ENCODE results near the gene ITGA11. TPM values are rescaled to one million over a fixed set of nuclear protein-coding genes. Genes with fewer than 3 reads are reported as not detected.

The ITGA11 gene
- total and polyA plus RNA-seq, 2 experiments from 2014 or later, result 0.03 to 0.40 TPM

- TF ChIP-seq REST (IDR thresholded peaks at IDR 0.05; ENCODE audit: unreplicated experiment) (no peak), ZNF331 (CRISPR knock-in tag; IDR thresholded peaks at IDR 0.05; ENCODE audit: low read depth) (no peak), EZH2phosphoT487 (IDR thresholded peaks at IDR 0.05; ENCODE audit: unreplicated experiment) (no peak), JUNB (IDR thresholded peaks at IDR 0.05; ENCODE audit: unreplicated experiment) (no peak), POLR2AphosphoS5 (IDR thresholded peaks at IDR 0.05; ENCODE audit: low read depth) (no peak), CREB1 (CRISPR knock-in tag; IDR thresholded peaks at IDR 0.05; ENCODE audit: low read depth) (no peak)
These were observed 34.0 kb upstream of the ITGA11 start (continued) for GRCh38 chr15:68465861-68466560.

GRCh38 chr15:68464448-68465090, 32.6 kb upstream of the ITGA11 start:
- no peaks in the 10 kb centered on the region for H4K20me1 ChIP-seq (replicated peaks; ENCODE audit: insufficient read depth)
- no peaks in the 10 kb centered on the region for H3F3A ChIP-seq (replicated peaks; ENCODE audit: low read depth)
- Mint-ChIP-seq H3K4me3 (no peak overlapping the region), H3K27me3 (ENCODE audit: insufficient read depth, low read depth, poor library complexity) (peaks cover 10% of the 10 kb centered on the region), H3K36me3 (ENCODE audit: low read depth) (no peaks in the 10 kb centered on the region), H3K27ac (no peak overlapping the region), H3K4me1 (peaks cover 3% of the 10 kb centered on the region; the same call in 1 of the 3 replicates), H3K9me3 (no peaks in the 10 kb centered on the region)
- H2AFZ ChIP-seq, result no peak overlapping the region
- H3K27me3 ChIP-seq (ENCODE audit: insufficient read depth), result no peaks in the 10 kb centered on the region
- H3K79me2 ChIP-seq (replicated peaks; ENCODE audit: insufficient read depth), result no peaks in the 10 kb centered on the region
- no peak overlapping the region for H3K27ac ChIP-seq (ENCODE audit: low read depth)
- no peak overlapping the region for H3K4me2 ChIP-seq
- no peaks in the 10 kb centered on the region for H3K36me3 ChIP-seq (ENCODE audit: insufficient read depth)
- no peak overlapping the region for H3K4me3 ChIP-seq
- no peaks in the 10 kb centered on the region for H3K4me1 ChIP-seq (ENCODE audit: insufficient read depth)
- peaks cover 6% of the 10 kb centered on the region; the same call in 1 of the 2 replicates for H3K9me2 ChIP-seq (ENCODE audit: insufficient read depth)
- no peak for DNase-seq (ENCODE audit: low spot score)
- no peak for ATAC-seq
- TF ChIP-seq NANOG (IDR thresholded peaks at IDR 0.05; ENCODE audit: borderline replicate concordance), result no peak
- TF ChIP-seq ZNF114 (CRISPR knock-in tag; IDR thresholded peaks at IDR 0.05), result no peak
- no peak for TF ChIP-seq REST (IDR thresholded peaks at IDR 0.05; ENCODE audit: unreplicated experiment)
- no peak for TF ChIP-seq ZNF331 (CRISPR knock-in tag; IDR thresholded peaks at IDR 0.05; ENCODE audit: low read depth)
- TF ChIP-seq CREB1 (CRISPR knock-in tag; IDR thresholded peaks at IDR 0.05; ENCODE audit: low read depth), result no peak
- TF ChIP-seq, protein P1, sequence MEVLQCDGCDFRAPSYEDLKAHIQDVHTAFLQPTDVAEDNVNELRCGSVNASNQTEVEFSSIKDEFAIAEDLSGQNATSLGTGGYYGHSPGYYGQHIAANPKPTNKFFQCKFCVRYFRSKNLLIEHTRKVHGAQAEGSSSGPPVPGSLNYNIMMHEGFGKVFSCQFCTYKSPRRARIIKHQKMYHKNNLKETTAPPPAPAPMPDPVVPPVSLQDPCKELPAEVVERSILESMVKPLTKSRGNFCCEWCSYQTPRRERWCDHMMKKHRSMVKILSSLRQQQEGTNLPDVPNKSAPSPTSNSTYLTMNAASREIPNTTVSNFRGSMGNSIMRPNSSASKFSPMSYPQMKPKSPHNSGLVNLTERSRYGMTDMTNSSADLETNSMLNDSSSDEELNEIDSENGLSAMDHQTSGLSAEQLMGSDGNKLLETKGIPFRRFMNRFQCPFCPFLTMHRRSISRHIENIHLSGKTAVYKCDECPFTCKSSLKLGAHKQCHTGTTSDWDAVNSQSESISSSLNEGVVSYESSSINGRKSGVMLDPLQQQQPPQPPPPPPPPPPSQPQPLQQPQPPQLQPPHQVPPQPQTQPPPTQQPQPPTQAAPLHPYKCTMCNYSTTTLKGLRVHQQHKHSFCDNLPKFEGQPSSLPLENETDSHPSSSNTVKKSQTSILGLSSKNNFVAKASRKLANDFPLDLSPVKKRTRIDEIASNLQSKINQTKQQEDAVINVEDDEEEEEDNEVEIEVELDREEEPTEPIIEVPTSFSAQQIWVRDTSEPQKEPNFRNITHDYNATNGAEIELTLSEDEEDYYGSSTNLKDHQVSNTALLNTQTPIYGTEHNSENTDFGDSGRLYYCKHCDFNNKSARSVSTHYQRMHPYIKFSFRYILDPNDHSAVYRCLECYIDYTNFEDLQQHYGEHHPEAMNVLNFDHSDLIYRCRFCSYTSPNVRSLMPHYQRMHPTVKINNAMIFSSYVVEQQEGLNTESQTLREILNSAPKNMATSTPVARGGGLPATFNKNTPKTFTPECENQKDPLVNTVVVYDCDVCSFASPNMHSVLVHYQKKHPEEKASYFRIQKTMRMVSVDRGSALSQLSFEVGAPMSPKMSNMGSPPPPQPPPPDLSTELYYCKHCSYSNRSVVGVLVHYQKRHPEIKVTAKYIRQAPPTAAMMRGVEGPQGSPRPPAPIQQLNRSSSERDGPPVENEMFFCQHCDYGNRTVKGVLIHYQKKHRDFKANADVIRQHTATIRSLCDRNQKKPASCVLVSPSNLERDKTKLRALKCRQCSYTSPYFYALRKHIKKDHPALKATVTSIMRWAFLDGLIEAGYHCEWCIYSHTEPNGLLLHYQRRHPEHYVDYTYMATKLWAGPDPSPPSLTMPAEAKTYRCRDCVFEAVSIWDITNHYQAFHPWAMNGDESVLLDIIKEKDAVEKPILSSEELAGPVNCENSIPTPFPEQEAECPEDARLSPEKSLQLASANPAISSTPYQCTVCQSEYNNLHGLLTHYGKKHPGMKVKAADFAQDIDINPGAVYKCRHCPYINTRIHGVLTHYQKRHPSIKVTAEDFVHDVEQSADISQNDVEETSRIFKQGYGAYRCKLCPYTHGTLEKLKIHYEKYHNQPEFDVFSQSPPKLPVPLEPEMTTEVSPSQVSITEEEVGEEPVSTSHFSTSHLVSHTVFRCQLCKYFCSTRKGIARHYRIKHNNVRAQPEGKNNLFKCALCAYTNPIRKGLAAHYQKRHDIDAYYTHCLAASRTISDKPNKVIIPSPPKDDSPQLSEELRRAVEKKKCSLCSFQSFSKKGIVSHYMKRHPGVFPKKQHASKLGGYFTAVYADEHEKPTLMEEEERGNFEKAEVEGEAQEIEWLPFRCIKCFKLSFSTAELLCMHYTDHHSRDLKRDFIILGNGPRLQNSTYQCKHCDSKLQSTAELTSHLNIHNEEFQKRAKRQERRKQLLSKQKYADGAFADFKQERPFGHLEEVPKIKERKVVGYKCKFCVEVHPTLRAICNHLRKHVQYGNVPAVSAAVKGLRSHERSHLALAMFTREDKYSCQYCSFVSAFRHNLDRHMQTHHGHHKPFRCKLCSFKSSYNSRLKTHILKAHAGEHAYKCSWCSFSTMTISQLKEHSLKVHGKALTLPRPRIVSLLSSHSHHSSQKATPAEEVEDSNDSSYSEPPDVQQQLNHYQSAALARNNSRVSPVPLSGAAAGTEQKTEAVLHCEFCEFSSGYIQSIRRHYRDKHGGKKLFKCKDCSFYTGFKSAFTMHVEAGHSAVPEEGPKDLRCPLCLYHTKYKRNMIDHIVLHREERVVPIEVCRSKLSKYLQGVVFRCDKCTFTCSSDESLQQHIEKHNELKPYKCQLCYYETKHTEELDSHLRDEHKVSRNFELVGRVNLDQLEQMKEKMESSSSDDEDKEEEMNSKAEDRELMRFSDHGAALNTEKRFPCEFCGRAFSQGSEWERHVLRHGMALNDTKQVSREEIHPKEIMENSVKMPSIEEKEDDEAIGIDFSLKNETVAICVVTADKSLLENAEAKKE (CRISPR knock-in tag; IDR thresholded peaks at IDR 0.05), result no peak

Measured in GM23338 (cell line).